GM04503 (cell line): Measurements from ENCODE around the gene VEGFA.

ENCODE experiments used
- DNase-seq: peaks from one replicate; pipeline ENCODE4 v3.0.0-alpha.2; 2012; ENCODE audit warnings: low read depth

VEGFA gene

GRCh38 chr6:43785220-43785752, 15.3 kb downstream of the VEGFA start:
- no peak for DNase-seq

DNA sequence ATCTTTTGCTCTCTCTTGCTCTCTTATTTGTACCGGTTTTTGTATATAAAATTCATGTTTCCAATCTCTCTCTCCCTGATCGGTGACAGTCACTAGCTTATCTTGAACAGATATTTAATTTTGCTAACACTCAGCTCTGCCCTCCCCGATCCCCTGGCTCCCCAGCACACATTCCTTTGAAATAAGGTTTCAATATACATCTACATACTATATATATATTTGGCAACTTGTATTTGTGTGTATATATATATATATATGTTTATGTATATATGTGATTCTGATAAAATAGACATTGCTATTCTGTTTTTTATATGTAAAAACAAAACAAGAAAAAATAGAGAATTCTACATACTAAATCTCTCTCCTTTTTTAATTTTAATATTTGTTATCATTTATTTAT, 15.9 kb downstream of the VEGFA start:
- no peak for DNase-seq

GRCh38 chr6:43786664-43787329, 16.8 kb downstream of the VEGFA start:
- no peak for DNase-seq

- DNase-seq: no peak
These were observed 18.3 kb downstream of the VEGFA start for GRCh38 chr6:43788301-43788700.

DNA sequence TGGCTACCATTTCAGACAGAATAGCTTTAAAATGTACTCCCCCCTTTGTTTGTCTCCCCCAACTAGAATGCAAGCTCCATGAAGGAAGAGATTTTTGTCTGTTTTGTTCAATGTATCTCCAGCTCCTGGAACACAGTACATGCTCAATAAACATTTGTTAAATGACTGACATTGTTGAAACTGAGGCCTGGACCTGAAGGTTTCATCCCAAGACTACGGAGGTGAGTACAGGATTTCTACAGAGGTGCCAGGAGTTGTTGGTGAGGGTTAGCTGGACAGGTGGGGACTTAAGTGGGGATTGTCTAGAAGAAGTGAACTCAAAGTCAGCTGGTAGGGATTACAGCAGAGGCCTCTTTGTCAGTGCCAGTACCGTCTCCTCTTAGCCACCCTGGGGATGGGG, 19.4 kb downstream of the VEGFA start:
- no peak for DNase-seq

GRCh38 chr6:43790031-43790430, 20.0 kb downstream of the VEGFA start:
- DNase-seq: no peak

DNA sequence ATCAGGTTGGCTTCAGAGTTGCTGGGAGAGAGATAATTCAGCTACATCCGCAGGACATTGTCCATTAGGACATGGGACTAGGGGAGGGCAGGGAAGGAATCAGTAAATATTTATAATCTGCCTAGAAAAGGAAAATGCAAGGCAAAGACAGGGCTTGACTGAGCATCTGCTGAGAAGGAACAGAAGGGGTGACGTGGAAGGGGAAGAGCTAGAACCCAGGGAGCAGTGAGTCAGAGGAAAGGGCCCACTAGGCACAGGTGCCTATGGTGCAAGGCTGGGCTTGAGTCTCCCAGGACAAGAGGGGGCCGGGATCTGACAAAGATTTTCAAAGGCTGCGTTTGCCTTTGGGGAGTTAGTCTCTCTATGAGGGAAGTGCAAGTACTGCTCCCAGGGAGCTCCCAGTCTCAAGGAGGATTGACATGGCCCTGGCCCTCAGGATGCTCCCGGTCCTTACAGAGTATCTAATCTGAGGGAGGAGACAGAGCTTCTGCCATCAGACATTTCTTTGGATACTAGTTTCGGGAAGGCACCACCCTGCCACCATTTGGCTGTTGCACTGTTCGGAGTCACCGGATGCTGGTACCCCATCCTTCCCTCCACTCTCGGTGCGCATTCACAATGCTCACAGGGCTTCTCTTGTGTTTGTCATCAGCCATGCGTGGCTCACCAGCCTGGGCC, 21.9 kb downstream of the VEGFA start:
- DNase-seq: no peak

DNA sequence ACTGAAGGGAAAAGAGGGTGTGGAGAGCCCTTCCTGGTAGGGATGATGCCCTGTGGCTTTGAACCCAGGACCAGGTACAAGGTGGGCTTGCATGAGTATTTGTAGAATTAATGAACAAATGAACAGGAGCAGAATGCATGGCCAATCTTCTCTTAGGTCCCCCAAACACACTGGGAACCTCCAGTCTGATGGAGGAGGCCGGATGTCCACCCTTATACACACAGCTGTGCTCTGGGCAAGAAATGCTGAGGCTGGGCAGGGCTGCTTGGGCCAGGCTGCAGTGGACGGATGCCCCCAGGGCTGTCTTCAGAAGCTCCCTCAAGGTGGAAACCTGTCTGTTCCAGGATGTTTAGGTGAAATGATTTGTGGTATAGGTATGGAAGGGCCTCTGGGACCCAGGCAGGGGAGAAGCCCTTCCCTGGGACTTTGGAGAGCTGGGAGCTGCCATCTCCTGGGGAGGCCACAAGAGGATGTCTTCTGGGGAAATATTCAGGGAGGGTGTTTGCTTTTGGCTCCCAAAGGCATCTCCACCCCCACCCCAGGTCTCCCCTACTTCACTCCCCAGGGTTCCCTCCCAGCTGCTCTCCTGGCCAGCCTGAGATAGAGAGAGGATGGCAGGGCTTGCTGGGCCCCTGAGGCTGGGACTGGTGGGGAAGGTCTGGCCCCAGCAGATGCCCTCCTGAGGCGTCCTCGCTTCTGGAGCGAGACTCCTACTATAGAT, 23.3 kb downstream of the VEGFA start:
- no peak for DNase-seq

DNA sequence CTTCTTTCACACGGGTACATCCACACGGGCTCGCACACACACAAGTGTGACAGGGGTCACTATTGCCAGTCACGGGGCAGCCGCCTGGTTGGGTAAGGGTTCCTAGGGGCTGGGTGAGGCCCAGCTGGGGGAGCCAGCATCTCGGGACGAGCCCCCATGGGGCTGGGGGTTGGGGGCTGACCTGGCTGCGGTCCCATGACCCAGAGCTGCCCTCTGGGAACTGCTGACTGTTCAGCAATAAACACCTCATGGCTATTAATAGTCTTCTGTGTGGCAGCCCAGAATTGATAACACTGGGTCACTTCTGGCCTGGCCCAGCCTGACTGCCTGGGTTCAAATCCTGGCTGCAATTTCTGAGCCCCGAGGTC, 23.8 kb downstream of the VEGFA start:
- DNase-seq: no peak

DNA sequence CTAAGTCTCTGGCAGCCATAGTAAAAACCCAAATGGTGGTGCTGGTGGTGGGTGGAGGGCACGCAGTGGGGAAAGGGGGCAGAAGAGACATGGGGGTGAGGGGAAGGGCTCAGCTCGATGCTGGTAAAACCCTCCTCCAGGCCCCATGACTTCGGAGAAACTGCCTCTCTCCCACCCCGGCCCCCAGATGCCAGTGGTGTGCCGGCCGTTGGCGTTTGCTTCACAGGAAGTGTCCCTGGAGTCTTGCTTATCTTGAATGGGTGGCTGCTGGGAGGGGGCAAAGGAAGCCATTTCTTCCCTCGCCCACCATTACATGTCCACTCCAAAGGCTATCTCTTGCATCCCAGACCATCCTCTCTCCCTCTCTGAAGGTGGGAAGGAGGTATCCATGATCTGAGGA, 25.4 kb downstream of the VEGFA start:
- DNase-seq: no peak

GRCh38 chr6:43796168-43796567, 26.2 kb downstream of the VEGFA start:
- DNase-seq: no peak

- no peak for DNase-seq
These were observed 27.2 kb downstream of the VEGFA start for GRCh38 chr6:43796903-43797890.

- no peak for DNase-seq
These were observed 27.9 kb downstream of the VEGFA start for GRCh38 chr6:43797919-43798318.

DNA sequence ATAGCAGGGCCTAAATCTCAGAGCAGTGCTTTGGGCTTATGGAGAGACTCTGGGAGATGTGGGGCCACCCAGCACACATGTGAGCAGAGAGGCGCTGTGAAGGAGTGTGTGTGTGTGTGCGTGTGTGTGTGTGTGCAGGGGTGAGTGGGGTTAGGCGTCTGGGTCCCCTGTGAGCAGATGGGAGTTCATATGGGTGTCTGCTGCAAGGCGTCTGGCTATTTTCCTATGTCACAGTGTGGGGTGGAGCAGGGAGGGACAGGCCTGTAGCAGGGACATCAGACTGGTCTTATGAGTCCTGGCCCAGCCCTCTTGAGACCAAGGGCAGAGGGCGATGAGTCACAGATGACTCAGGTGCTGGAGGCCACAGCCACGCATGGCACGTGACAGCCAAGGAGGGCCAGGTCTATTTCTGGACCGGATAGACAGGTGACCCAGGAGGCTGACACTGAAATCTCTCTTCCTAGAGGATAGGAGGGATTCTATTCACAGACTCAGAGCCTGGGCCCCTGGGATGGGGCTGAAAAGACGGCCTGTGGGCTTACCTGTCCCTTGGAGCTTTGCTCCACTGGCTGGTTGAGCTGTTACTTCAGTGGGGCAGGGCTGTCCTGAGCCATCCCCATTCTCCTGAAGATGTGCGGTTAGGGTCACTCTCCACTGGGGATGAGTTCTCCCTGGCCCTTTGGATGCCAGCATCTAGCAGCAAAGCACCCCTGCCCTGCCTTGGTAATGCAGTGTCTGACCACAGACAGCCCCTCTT, 28.9 kb downstream of the VEGFA start:
- DNase-seq: no peak

DNA sequence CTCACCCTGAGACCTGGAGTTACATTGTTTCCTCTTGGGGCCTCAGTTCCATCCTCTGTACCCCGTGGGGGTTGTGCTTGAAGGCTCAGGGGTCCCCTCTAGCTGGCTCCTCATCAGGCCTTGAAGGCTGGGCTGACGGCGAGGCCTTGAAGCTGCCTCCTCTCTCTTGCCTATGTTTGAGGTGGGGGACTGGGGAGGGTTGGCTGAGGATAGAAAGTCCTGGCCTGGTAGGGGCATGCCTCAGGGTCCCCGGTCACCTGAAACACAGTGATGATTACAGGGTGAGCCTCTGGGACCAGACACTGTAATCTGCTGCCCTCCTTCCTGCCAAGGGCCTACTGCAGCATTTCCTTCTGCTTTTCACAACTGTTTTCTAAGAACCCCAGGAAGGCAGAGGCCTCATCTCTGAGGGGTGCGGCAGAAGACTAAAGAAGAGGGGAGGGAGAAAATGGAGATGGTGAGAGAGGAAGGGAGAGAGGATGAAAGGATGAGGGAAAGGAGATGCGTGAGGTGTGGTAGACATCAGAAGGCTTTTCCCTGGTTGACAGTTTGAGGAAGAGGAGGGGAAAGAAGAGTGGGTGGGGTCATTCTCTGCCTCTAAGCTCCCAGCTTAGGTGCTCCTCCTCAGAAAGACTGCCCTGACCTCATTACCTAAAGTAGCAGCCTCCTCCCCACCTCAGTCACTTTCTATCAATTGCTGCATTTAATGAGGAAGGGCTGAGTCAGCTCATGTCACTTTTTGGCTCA, 29.7 kb downstream of the VEGFA start:
- no peak for DNase-seq

- no peak for DNase-seq
These were observed 30.2 kb downstream of the VEGFA start for GRCh38 chr6:43800298-43800623.

DNA sequence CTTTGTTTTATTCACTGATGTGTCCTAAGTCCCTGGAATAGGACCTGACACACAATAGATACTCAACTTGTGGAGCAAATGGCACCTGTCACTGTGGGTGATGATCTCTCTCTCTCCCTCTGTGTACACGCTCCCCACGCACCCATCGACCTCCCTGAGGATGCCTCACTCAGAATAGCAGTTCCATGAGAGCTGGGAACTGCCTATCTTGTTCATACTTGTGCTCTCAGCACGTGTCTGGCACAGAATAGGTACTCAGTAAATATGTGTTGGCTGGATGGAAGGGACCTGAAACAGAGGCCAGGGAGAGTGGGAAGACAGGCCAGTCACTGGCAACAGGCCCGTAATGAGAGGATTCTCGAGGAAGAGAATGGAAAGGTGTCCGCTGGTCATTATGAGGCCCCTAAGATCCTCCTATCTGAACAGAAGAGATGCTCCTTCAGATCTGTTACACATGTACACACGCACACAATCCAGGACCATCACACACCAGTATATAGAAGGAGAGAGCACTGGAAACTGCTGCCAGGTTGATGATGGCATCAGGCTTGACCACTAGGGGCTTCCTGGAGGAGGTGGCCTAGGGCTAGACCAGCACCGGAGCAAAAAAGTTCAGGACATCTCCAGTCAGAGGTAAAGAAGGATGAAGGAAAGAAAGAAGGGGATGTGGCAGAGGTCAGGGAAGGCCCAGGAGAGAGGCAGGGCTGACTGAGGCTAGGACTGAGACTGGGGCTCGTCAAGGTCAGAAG, 30.9 kb downstream of the VEGFA start:
- DNase-seq: no peak

DNA sequence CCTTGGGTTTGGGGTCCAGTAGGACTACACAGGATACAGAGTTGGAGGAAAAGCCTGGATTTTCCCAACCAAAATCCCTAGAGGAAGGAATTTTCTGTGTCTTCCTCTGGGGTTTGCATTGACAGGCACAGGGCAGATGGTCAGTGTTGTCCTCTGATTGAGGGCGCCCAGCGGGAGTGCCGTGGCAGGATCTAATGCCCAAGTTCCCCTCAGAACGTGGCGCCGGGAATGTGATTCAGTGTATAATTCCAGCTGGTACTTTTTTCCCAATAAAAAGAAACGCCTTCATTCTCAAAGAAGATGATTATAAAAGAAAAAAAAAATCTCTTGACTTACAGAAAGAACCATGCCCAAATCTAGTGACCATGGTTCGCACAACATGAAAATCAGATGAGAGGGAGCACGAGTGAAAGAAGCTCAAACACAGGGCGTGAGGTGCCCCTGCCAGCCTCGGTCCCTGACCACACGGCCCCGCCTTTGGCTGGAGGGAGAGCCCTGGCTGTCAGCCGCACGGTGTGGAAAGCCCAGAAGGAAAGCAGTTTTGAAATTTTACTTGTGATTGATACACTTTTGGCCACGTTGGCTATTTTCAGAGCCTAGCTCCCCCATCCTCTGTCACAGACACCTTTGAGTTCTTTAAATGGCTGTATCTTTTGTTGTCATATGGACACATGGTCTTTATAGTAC, 31.6 kb downstream of the VEGFA start:
- no peak for DNase-seq

DNA sequence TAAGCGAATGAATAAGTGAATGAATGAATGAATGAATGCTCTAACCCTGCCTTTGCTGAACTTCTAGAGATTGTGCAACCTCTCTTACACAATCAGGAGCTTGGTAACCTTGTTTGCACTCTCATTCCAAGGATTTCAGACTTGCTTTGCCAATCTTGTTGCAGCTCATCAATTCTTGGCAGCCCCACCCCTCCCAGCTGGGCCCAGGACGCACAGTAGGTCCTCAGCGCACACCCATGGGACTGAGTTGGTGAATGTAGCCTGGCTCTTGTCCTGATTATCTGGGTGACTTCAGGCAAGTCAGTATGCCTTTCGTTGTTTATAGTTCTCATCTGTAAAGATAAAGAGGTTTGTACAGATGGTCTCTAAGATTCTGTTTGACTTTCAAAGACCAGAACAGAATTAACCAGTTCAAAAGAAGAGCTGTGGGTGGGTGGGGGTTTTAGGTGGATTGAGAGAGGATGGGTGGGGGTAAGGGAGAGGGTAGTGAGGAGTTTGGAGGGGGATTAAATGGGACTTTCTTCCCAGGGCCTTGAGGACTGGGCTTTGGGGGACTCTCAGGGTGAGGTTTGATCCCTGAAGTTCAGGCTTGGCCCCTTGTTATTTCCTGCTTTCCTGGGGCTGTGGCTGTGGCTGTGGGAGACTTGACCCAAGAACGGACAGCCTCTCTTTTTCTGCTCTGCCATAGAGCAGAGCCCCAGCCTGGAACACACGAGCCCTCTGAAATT, 33.2 kb downstream of the VEGFA start:
- no peak for DNase-seq
